ENCODE results near the gene COL27A1.

COL27A1 gene

DNA sequence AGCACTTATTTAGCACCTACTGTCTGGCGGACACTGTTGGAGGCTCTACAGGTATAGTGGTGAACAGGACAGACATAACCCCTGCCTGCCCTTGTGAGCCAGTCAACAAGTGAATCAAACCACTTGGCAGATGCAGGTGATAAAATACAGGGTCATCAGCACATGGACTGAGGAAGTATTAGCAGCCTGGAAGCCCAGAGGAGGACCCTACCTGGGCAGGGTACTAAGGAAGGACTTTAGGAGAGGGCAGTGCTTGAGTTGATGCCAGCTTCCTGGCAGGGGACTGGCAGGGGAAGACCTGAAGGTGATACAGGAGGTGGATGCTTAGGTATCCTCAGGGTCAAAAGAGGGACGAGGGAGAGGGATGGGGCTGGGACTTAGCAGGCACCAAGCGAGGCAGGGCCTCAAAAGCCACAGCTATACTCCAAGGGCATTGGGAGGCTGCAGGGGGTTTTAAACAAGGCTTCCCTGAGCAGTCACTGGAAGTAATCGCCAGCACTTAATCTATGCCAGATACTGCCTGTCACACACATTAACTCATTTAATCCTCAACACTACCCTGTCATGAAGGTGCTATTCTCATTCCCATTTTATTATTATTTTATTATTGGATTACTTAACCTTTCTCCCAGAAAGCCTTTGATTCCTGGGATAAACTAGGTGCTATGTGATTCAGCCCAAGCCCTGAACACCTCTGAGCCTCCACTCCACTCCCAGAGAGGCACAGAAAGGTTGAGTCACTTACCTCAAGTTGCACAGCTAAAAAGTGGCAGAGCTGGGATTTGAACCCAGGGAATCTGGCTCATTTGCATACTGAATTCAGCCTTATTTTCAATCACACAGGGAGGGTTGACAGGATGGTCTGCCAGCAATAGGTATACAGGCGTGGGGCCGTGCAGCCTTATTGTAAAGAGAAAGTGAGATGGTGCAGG lies 103.8 kb downstream of the COL27A1 start:
- Histone ChIP-seq H3K23ac (ENCODE audit: low read length) (no peak overlapping the region), H3K9me3 (ENCODE audit: insufficient read depth, low read depth, low read length) (no peaks in the 10 kb centered on the region), H4K12ac (ENCODE audit: low read depth, low read length) (no peak overlapping the region), H3K9ac (ENCODE audit: low read length) (no peak overlapping the region), H3K27ac (ENCODE audit: low read depth, low read length) (no peak overlapping the region), H3K18ac (ENCODE audit: low read length) (no peak overlapping the region), H2AFZ (ENCODE audit: insufficient read depth, low read length, poor library complexity) (no peak overlapping the region), H2BK120ac (ENCODE audit: insufficient read depth, low read length, poor library complexity) (no peak overlapping the region), H3K4me3 (ENCODE audit: low read depth, low read length) (no peak overlapping the region), H3K27me3 (ENCODE audit: insufficient read depth, low read length) (no peaks in the 10 kb centered on the region), H3K14ac (ENCODE audit: low read length) (no peak overlapping the region), H2BK5ac (ENCODE audit: low read depth, low read length, poor library complexity) (no peak overlapping the region), H4K8ac (ENCODE audit: low read depth, low read length) (no peak overlapping the region), H2AK5ac (ENCODE audit: low read length) (no peak overlapping the region), H3K4ac (ENCODE audit: low read depth, low read length) (no peak overlapping the region), H4K91ac (ENCODE audit: low read depth, low read length) (no peak overlapping the region), H3K79me1 (ENCODE audit: low read length) (no peaks in the 10 kb centered on the region), H2BK12ac (ENCODE audit: low read length) (no peak overlapping the region), H3K36me3 (ENCODE audit: control insufficient read depth in 1 of 2, insufficient read depth in 2 of 2, low read length in 2 of 2) (peaks cover 24 to 38% of the 10 kb centered on the region in 2 experiments), H3K79me2 (ENCODE audit: control insufficient read depth, insufficient read depth, low read length, poor library complexity) (no peaks in the 10 kb centered on the region), H3K4me2 (ENCODE audit: low read length) (no peak overlapping the region), H3K4me1 (ENCODE audit: control insufficient read depth in 1 of 2, insufficient read depth in 2 of 2, low read length in 2 of 2) (no peaks in the 10 kb centered on the region)
- no peak for DNase-seq
- no CpG with 5 or more reads among the region's 6 CpGs for WGBS (ENCODE audit: extremely low coverage, insufficient coverage, insufficient read length)

DNA sequence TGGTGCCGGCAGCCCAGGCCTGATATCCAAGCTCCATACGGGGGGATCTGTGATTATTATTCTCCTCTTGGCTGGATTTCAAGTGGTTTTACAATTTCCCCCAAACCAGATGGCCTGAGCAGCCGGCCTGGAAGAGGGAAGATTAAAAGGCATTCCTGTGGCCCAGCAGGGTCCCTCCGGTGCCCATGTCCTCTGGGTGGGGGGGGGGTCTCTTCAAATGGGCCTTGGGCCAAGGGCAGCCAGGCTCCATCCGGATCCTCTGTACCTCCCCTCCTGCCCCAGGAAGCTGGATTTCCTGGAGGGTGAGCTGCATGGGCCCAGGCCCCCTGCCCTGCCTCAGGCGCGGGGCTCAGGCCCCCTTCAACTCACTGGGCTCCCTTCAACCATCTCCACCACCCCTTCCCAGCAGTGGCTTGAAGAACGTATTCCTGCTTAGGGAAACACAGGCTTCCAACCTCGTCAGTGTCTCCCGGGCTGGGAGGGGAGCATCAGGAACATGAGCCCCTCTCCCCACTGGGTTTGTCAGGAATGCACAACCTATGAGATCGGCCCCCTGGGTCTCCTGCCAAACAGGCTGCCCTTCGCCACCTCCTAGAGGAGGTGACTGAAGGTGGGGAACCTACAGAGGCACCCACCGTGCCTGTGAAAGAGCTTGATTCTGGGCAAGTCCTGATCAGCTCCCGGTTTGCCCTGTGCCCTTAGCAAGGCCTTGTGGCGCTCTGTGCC lies 104.6 kb downstream of the COL27A1 start:
- H2BK5ac ChIP-seq (ENCODE audit: low read depth, low read length, poor library complexity), result no peak overlapping the region
- H3K23ac ChIP-seq (ENCODE audit: low read length), result no peak overlapping the region
- H4K8ac ChIP-seq (ENCODE audit: low read depth, low read length), result no peak overlapping the region
- no peak overlapping the region for H3K14ac ChIP-seq (ENCODE audit: low read length)
- no peaks in the 10 kb centered on the region for H3K79me2 ChIP-seq (ENCODE audit: control insufficient read depth, insufficient read depth, low read length, poor library complexity)
- H3K4me1 ChIP-seq (ENCODE audit: control insufficient read depth in 1 of 2, insufficient read depth in 2 of 2, low read length in 2 of 2), result no peaks in the 10 kb centered on the region
- H3K18ac ChIP-seq (ENCODE audit: low read length), result no peak overlapping the region
- no peak overlapping the region for H2AFZ ChIP-seq (ENCODE audit: insufficient read depth, low read length, poor library complexity)
- no peak overlapping the region for H2BK12ac ChIP-seq (ENCODE audit: low read length)
- no peak for DNase-seq
- H2BK120ac ChIP-seq (ENCODE audit: insufficient read depth, low read length, poor library complexity), result no peak overlapping the region
- no peaks in the 10 kb centered on the region for H3K79me1 ChIP-seq (ENCODE audit: low read length)
- H3K9me3 ChIP-seq (ENCODE audit: insufficient read depth, low read depth, low read length), result no peaks in the 10 kb centered on the region
- H4K12ac ChIP-seq (ENCODE audit: low read depth, low read length), result no peak overlapping the region
- H3K36me3 ChIP-seq (ENCODE audit: control insufficient read depth in 1 of 2, insufficient read depth in 2 of 2, low read length in 2 of 2), result peaks cover 27 to 36% of the 10 kb centered on the region in 2 experiments
- no peak overlapping the region for H3K4ac ChIP-seq (ENCODE audit: low read depth, low read length)
- no peak overlapping the region for H3K4me3 ChIP-seq (ENCODE audit: low read depth, low read length)
- H4K91ac ChIP-seq (ENCODE audit: low read depth, low read length), result no peak overlapping the region
- no peak overlapping the region for H2AK5ac ChIP-seq (ENCODE audit: low read length)
- H3K9ac ChIP-seq (ENCODE audit: low read length), result no peak overlapping the region
- no peak overlapping the region for H3K4me2 ChIP-seq (ENCODE audit: low read length)
- no peaks in the 10 kb centered on the region for H3K27me3 ChIP-seq (ENCODE audit: insufficient read depth, low read length)
- WGBS (ENCODE audit: extremely low coverage, insufficient coverage, insufficient read length), result no CpG with 5 or more reads among the region's 15 CpGs
- no peak overlapping the region for H3K27ac ChIP-seq (ENCODE audit: low read depth, low read length)

DNA sequence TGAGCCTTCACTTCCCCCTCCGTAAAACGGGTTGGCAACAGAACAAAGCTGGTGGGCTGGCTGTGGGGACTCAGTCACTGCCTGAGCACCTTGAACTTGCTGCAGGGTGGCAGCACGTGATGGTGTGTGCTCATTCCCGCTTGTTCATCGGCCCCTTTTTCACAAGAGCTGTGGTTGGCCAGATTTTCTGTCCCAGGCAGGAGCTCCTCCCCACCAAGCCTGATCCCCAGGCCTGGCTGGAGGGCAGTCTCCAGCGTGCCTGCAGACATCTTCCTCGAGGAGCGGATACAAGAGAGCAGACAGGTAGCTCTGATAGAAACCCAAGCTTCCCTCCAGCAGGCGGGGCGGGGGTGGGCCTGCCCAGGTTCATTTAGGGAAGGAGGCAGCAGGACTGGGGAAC lies 105.7 kb downstream of the COL27A1 start:
- Histone ChIP-seq H2AFZ (ENCODE audit: insufficient read depth, low read length, poor library complexity) (no peak overlapping the region), H3K27me3 (ENCODE audit: insufficient read depth, low read length) (no peaks in the 10 kb centered on the region), H3K23ac (ENCODE audit: low read length) (no peak overlapping the region), H4K12ac (ENCODE audit: low read depth, low read length) (no peak overlapping the region), H4K8ac (ENCODE audit: low read depth, low read length) (no peak overlapping the region), H3K4me3 (ENCODE audit: low read depth, low read length) (no peak overlapping the region), H3K36me3 (ENCODE audit: control insufficient read depth in 1 of 2, insufficient read depth in 2 of 2, low read length in 2 of 2) (peaks cover 37 to 38% of the 10 kb centered on the region in 2 experiments), H3K27ac (ENCODE audit: low read depth, low read length) (no peak overlapping the region), H2BK5ac (ENCODE audit: low read depth, low read length, poor library complexity) (no peak overlapping the region), H3K14ac (ENCODE audit: low read length) (no peak overlapping the region), H3K4me1 (ENCODE audit: control insufficient read depth in 1 of 2, insufficient read depth in 2 of 2, low read length in 2 of 2) (no peaks in the 10 kb centered on the region), H3K4me2 (ENCODE audit: low read length) (no peak overlapping the region), H2BK120ac (ENCODE audit: insufficient read depth, low read length, poor library complexity) (no peak overlapping the region), H3K79me1 (ENCODE audit: low read length) (no peaks in the 10 kb centered on the region), H3K79me2 (ENCODE audit: control insufficient read depth, insufficient read depth, low read length, poor library complexity) (no peaks in the 10 kb centered on the region), H3K9ac (ENCODE audit: low read length) (no peak overlapping the region), H2BK12ac (ENCODE audit: low read length) (no peak overlapping the region), H3K9me3 (ENCODE audit: insufficient read depth, low read depth, low read length) (no peaks in the 10 kb centered on the region), H4K91ac (ENCODE audit: low read depth, low read length) (no peak overlapping the region), H3K4ac (ENCODE audit: low read depth, low read length) (no peak overlapping the region), H2AK5ac (ENCODE audit: low read length) (no peak overlapping the region), H3K18ac (ENCODE audit: low read length) (no peak overlapping the region)
- WGBS (ENCODE audit: extremely low coverage, insufficient coverage, insufficient read length), result no CpG with 5 or more reads among the region's 10 CpGs
- DNase-seq, result no peak

DNA sequence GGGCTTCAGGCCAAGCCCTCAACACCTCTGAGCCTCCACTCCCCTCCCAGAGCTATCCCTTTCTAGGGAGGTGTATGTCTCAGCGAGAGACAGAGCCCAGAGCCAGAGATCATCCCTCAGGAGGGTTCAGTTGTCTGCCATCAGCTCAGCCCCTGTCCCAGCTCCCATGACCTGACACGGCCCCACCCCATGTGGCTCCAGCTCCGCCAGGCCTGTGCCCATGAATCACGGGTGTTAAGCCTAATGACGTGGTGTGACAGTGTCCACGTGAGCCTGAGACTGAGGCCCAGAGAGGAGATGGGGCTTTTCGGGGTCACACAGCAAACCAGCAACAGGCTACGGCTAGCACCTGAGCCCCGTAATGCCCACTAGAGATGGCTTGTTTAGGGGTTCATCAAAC lies 106.7 kb downstream of the COL27A1 start:
- Histone ChIP-seq H3K79me2 (ENCODE audit: control insufficient read depth, insufficient read depth, low read length, poor library complexity) (no peaks in the 10 kb centered on the region), H3K9ac (ENCODE audit: low read length) (no peak overlapping the region), H3K4ac (ENCODE audit: low read depth, low read length) (no peak overlapping the region), H3K36me3 (ENCODE audit: control insufficient read depth in 1 of 2, insufficient read depth in 2 of 2, low read length in 2 of 2) (peaks cover 43 to 46% of the 10 kb centered on the region in 2 experiments), H3K4me1 (ENCODE audit: control insufficient read depth in 1 of 2, insufficient read depth in 2 of 2, low read length in 2 of 2) (no peaks in the 10 kb centered on the region), H3K9me3 (ENCODE audit: insufficient read depth, low read depth, low read length) (no peaks in the 10 kb centered on the region), H2AFZ (ENCODE audit: insufficient read depth, low read length, poor library complexity) (no peak overlapping the region), H3K18ac (ENCODE audit: low read length) (no peak overlapping the region), H3K79me1 (ENCODE audit: low read length) (no peaks in the 10 kb centered on the region), H2BK120ac (ENCODE audit: insufficient read depth, low read length, poor library complexity) (no peak overlapping the region), H4K12ac (ENCODE audit: low read depth, low read length) (no peak overlapping the region), H3K23ac (ENCODE audit: low read length) (no peak overlapping the region), H3K27me3 (ENCODE audit: insufficient read depth, low read length) (no peaks in the 10 kb centered on the region), H2BK12ac (ENCODE audit: low read length) (no peak overlapping the region), H2BK5ac (ENCODE audit: low read depth, low read length, poor library complexity) (no peak overlapping the region), H3K4me2 (ENCODE audit: low read length) (no peak overlapping the region), H2AK5ac (ENCODE audit: low read length) (no peak overlapping the region), H3K4me3 (ENCODE audit: low read depth, low read length) (no peak overlapping the region), H3K27ac (ENCODE audit: low read depth, low read length) (no peak overlapping the region), H4K91ac (ENCODE audit: low read depth, low read length) (no peak overlapping the region), H4K8ac (ENCODE audit: low read depth, low read length) (no peak overlapping the region), H3K14ac (ENCODE audit: low read length) (no peak overlapping the region)
- WGBS (ENCODE audit: extremely low coverage, insufficient coverage, insufficient read length), result no CpG with 5 or more reads among the region's 9 CpGs
- no peak for DNase-seq

All from trophoblast cell (in vitro differentiated cells and primary cell).